ENCODE measurements around the gene HOXA6. TPM values are rescaled to one million over a fixed set of nuclear protein-coding genes. Genes with fewer than 3 reads are reported as not detected.

The HOXA6 gene
- polyA plus RNA-seq, 3 donors, result 24.6 to 48.9 (median 36.8) TPM

DNA sequence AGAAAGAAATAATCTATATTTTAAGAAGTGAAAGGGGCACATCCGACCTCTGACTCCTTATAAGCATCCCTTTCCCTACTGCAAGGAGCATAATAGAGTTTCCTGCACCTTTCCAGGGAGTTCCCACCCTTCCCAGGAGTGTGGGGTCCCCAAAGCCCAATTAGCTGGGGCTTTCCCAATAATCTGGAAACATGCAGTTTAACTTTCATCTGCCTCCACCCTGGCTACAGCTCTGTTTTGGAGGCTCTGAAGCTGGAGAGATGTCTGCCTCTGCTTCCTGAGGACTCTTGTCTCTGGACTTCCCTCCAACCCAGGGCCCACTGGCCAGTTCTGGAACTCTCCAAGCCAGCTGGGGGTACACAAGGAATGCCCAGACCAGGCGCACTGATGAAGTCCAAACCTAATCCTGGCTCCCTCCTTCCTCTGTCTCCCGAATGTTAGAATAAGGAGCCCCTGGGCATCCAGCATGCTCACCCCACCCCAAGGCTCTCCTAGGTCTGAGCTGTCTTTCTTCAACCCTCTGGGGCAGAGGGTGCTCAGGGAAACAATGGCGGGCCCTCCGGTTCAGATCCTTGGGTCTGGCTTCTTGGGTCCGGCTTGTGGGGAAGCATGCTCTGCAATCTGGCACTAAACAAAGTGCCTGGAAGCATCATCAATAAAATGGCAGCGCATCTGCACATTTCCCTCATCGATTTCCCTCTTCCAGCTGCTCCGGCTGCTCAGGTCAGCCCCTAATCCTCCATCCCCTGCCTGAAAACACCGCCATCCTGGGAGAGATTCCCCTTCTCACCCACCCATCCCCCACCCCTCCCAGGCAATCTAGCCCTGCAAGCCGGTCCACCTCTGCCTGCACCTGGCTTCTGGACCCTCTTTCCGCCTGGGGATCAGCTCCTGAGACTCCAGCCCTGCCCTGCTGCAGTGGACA is 30.4 kb downstream of the HOXA6 start:
- no peak for DNase-seq (ENCODE audit: extremely low read depth in 1 of 11, low read depth in 9 of 11, low spot score in 4 of 11)

DNA sequence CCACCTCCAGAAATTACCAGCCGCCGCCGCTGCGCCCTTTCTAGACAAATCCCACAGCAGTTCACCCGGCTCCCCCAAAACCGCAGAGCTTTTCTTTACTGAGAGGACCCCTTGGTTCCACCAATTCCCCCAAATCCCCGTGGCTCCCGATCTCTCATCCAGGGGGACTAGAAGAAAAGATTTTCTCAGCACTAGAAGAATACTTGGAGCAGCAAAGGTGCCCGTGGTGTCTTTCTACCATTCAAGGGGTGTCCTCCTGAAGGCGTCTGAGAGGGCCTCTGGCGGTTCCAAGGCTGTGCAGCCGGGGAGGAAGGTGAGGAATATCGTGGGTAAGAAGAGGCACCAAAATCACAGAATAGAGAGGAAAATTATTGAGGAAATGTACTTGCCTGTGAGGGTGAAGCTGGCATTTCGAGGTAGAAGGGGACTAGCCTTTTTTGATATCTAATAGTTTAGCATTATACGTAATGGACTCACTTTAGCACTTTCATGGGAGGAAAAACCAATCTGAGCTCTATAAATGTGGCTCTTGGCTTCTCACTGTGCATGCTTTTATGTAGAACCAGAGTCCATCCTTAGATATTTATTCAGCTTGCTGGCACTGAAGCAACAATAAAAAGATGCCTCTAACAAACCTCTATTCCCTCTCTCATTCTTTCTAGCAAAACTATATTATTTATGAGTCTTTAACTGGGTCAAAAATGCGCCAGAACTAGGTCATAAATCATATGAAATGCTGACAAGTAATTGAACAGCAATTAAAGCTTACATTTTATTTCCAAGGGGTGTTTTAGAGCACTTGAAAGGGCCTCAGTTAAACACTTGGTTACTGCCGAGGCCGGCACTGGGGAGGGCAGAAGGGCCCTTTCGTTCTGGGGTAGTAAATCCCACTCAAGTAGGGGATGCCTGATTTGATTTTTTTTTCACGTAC is 31.3 kb downstream of the HOXA6 start:
- DNase-seq (ENCODE audit: extremely low read depth in 1 of 11, low read depth in 9 of 11, low spot score in 4 of 11), result no peak

DNA sequence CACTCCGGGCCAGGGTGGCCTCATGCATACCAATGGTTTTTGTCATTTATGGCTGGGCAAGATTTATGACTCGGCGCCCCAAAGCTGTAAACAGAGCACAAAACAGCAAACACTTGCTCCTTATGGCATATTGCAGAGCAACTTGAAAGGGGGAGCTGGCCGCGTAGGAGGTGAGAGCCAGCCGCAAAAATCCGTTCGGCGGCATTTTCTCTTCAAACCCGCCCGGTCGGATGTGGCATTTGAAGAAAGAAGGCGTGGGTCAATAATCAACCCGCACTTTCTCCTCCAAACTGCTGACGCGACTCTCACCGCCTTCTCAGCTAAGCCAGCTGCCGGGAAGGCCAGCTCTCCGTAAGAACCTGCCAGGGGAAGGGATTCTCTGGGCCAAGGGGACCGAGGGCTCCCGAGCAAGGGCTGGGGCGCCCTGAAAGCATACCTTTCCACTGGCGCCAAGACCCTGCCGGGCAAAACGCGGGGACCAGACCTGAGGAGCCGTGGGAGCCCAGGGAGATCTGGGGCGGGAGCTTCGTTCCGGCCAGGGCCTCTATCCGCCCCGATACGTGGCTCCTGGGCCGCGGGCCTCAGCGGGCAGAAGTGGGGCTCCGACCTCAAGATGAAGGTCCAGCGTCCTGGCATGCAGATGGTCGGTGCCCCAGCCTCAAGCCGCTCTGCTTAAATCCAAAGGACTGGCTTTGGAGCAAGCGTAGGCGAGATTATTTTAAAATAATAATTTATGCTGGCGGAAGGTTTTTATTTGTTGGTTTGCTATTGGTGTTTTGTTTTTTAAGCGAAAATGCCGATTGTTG is 32.1 kb downstream of the HOXA6 start:
- peak in 5 of 11 donors; percentile 80 to 93 (median 89) for DNase-seq (ENCODE audit: extremely low read depth in 1 of 11, low read depth in 9 of 11, low spot score in 4 of 11)

DNA sequence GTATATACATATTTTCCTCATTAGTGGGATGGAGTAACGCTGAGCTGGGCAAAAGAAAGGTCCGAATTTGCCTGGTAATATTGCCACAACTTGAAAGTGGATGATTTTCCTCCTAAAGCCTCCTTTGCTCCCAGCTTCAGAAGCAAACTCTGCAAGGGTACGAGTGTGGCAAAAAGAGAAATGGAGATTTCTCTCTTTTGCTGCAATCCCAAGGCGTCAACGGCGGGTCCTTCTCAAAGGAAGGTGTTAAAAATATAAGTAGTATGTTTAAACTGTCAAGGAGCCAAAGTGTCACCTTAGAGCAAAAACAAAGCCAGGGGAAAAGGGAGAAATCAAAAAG is 32.7 kb downstream of the HOXA6 start:
- no peak for DNase-seq (ENCODE audit: extremely low read depth in 1 of 11, low read depth in 9 of 11, low spot score in 4 of 11)

DNA sequence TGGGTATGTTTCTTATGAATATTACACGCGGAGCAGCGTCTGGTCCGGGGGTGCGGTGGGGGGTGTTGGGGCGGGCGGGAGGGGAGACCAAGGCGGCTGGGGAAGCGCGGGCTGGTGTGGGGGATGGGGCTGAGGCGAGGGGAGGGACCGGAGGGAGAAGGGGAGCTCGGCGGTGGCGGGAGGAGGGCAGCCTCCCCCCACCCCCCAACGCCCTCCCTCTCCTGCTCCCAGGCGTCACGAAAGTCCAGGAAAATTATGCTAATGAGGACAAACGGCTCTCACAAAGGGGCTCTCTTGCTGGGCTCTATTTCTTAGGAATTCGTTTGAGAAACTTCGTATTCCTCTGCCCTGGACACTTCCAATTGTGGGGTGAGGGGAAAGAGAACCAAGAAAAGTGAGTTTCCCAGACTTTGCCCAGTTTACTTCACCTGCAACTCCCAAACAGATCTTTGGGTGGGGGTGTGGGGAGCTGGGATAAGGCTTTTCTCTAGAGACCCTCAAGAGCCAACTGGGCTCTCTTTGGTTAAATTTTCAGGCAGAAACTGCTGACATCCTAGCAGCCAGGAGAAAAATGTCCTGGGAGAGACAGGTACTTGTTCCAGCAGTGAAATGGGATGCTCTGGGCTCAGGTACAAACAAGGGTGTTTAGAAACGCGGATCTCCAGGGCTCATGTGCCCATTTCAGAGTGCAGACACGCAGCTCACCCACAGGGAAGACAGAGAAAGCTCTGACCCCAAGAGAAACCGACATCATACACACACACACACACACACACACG is 33.4 kb downstream of the HOXA6 start:
- peak in 1 of 11 donors; percentile 79 for DNase-seq (ENCODE audit: extremely low read depth in 1 of 11, low read depth in 9 of 11, low spot score in 4 of 11)

DNA sequence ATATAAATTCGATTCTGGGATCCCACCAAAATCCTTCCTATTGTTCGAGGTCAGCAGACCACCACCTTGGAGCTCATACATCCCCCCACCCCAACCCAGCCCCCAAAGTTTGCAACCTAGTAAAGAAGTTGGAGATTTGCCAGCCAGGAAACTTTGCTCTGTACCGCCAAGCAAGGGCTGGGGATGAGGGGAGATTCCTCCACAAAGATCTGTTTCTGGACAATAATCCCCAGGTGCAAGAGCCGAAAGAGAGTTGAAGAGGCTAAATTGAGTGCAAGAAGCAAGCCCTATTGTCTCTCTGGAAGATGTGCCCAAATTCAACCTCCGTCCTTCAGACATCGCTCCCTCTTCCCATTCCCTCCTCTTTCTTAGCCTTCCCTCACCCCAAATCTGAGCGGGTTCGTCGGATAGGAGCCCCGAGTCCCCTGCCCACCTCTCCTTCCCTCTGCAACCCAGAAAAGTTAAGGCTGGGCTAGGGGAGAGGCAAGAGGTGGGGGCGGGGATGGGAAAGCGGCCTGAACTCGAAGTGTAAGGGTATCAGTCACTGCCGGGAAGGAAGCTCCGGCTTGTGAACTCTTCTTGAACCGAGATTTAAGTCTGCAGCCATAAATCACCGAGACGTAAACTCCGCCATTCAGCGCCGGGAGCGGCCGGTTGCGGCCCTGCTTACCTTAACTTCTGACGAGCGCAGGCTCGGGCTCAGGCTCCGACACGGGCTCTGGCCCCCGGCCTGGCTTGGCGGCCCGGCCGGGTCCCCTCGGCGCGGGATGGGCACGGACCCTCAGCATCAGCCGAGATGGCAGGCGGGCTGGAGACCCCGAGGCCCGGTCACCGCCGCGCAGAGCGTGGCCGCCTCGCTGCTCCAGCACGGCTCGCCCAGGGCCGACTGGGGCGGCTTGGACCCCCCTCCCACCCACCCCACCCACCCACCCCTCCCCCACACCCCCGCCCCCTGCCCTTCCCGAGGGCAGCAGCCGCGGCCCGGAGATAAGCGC is 34.3 kb downstream of the HOXA6 start:
- peak in 7 of 11 donors; percentile 86 to 95 (median 91) for DNase-seq (ENCODE audit: extremely low read depth in 1 of 11, low read depth in 9 of 11, low spot score in 4 of 11)

DNA sequence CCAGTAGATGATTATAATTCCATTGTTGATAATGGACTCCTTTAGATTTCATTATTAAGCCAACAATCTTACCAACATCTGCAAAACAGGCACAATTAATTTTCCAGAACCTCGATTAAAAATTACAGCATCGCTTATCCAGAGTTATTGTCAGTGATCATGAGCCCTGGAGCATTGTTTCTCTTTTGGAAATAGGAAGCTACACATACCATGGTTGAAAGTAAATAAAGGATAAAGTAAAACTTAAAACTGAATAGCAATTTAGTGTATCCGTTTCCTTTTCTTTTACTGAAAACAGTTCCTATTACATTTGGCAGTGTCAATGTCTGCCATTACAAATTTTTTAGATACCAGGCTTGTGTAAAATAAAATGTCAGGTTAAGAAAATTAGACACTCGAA is 35.2 kb downstream of the HOXA6 start:
- no peak for DNase-seq (ENCODE audit: extremely low read depth in 1 of 11, low read depth in 9 of 11, low spot score in 4 of 11)

DNA sequence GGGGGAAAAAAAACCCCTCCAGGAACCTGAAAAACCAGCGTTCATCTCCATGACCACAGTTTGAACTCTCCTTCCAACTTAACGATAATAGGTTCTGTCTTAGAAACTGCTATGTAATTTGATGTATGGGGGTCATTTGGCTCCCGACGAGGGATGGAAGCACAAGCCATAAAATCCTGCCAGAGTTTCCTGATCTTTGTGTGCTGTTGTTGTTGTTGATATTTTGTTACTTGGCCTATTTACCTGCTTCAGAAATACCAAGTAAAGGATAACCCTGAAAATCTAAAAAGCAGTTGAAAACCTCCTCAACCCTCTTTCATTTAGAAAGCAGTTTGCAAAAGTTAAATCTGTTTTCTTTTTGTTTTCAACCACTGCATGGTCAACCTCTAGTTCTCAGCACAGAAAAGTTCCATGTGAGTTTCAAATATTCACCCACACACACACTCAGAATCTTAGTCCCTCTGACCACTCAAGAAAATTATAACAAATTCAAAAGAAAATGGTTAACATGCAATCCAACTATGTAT is 35.8 kb downstream of the HOXA6 start:
- no peak for DNase-seq (ENCODE audit: extremely low read depth in 1 of 11, low read depth in 9 of 11, low spot score in 4 of 11)

DNA sequence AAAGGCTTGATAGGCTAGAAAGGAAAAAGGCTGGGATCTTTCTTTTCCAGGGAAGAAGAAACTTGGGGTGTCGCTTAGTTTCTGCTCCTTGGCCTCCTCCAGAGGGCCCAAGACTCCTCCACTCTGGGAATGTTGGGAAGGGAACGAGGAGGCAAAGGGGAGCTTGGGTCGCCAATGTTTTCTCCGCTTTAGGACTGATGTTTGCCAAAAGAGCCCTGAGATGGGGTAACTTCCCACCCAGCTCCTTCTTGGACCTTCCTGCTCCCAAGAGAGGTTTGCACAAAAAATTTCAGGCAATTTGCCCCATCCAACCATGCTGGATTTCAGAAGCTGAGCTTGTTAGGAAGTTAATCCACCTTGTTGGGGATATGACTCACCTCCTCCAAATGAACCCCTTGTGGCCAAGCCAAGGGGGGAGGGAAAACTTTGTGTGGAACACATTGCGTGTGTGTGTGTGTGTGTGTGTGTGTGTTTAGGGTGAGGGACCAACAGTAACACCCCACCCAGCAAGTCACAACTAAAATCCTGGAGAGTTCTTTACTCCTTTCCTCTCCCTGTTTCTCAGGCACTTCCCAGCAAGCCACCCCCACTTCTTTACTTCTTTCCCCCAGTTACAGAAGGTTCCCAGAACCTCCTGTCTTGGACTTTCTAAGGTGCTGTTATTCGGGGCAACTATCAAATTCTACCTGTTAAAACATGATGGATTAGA is 36.4 kb downstream of the HOXA6 start:
- DNase-seq (ENCODE audit: extremely low read depth in 1 of 11, low read depth in 9 of 11, low spot score in 4 of 11), result no peak

DNA sequence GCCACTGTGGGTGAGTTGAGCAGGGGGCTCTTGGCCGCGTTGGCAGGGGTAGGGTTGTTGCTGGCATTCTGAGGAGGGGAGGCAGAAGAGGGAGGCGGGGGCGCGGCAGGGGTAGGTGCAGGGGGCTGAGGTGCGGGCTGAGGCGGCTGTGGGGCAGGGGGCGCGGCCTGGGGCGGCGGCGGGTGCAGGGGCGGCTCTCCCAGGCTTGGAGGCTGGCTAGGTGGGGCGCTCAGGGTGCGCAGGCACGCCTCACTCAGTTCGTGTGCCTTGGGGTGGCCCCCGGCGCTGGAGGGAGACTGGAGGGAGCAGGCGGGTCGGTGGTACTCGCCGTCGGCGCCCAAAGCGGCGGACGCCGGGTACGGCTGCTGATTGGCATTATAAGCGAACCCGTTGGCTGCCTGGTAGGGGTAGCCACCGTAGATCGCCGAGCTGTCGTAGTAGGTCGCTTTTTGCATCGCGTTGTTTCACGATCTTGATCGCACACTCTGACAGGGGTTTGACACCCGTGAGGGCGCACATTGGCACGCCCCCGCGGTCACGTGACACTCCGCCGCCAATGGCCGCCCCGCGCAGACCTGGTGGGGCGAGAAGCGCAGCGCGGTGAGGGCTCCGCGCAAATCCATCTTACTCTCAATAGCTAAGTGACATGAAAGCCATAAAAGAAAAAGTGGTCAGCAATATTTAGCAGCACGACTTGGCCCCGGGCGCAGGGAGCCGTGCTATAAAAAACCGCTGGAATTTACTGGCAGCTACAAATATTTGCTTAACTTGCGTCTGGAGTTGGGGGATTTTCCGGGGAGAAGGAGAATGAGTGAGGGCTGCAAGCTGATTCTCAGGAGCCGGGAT is 37.2 kb downstream of the HOXA6 start:
- peak in 1 of 11 donors; percentile 77 for DNase-seq (ENCODE audit: extremely low read depth in 1 of 11, low read depth in 9 of 11, low spot score in 4 of 11)

DNA sequence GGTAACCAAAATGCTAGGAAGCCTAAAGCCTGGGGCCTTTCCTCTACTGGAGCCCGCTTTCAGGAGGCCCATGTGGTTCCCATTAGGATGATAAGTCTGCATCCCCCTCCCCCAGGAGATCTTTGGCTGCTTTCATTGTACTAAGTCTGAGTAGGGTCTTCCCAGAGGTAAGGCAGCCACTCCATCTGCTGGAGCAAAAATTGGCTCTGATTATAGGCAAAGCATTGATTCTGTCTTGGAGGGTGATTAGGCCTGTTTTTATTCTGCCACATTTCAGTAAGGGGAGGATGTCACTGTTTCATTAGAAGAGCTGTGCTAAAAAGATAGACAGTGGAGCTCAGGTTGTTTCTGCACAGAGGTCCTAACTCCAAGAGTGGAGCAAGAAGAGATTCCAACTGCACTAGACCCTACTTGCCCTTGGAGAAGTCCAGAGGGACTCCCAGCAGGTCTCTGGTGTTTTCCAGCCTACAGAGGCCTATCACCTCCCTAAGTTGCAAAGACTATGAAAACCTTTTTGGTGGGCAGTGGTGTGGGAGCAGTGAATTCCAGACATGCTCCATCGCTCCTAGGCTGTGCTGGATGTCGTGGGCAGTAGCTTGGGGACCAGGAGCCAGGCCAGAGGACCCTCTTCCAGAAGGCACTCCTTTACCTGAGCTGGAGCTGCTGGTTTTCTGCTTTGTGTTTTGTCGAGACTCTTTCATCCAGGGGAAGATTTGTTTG is 37.9 kb downstream of the HOXA6 start:
- no peak for DNase-seq (ENCODE audit: extremely low read depth in 1 of 11, low read depth in 9 of 11, low spot score in 4 of 11)

DNA sequence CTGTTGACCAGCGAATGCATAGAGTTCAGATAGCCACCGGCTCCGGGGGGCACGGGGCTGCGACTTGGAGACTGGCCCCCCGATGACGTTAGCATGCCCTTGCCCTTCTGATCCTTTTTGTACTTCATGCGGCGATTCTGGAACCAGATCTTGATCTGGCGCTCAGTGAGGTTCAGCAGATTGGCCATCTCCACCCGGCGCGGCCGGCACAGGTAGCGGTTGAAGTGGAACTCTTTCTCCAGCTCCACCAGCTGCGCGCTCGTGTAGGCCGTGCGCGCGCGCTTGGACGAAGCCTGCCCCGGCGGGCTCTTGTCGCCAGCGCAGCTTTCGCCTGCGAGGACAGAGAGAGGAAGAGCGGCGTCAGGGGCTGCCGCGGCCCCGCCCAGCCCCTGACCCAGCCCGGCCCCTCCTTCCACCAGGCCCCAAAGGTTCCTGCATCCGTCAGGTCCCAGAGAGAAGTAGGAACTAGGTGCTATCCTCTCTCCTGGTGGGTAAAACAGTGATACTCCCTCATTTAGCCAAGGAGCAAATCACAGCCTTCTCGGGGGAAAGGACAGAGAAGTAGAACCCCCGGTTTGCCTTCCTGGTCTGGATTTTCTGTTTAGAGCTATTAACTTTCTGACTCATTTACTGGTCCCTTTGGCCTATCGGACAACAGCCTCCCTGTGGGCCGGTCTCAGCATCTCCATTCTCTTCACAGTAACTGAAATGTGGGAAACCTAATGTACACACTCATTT is 39.0 kb downstream of the HOXA6 start:
- no peak for DNase-seq (ENCODE audit: extremely low read depth in 1 of 11, low read depth in 9 of 11, low spot score in 4 of 11)

DNA sequence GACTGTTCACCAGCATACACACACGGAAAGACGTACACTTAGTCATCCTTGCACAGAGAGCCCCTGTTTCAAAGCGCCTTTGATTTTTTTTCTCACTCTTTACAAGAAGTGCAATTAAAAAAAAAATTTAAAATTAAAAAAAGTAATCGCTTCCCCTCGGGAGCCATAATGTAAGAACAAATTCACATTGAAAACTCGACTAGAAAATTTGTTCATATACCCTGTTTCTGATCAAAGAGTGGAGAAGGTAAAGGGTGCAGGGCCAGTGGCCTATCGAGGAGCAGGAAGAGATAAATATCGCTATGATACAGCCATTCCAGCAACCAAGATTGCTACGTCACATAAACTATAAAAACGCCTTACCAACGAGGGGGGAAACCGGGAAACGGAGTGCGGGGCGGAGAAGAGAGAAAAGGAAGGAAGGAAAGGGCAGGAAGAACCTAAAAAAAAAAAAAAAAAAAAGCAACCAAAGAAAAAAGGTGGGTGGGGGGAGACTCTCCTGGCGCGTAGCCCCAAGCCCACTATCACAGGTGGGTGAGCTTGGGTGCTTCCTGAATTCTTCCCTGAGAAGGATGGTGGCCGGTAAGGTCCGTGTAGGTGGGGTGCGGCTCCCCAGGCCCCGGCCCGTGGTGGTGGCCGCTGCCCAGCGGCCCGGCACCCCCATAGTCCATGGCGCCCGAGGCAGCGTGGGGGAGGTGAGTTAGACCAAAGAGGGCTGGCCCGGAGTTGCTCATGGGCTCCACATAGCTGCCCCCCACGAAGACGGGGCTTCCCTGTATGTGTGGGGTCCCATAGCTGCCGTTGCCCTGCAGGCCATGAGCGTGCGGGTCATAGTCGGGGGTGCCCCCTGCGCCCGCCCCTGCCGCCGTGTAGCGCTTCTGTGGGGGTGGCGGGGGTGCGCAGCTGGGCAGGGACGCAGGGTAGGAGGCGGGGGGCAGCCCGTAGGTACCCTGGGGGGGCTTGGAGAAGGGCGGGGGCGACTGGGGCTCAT is 39.9 kb downstream of the HOXA6 start:
- DNase-seq (ENCODE audit: extremely low read depth in 1 of 11, low read depth in 9 of 11, low spot score in 4 of 11), result peak in 1 of 11 donors; percentile 6
